ENCODE measurements around the gene GBF1.
"Not testable (repeated sequence)": the region's sequence is repeated elsewhere in the genome, so short reads cannot be mapped to it uniquely, and the experiment has no call there.

The GBF1 gene, protein sequence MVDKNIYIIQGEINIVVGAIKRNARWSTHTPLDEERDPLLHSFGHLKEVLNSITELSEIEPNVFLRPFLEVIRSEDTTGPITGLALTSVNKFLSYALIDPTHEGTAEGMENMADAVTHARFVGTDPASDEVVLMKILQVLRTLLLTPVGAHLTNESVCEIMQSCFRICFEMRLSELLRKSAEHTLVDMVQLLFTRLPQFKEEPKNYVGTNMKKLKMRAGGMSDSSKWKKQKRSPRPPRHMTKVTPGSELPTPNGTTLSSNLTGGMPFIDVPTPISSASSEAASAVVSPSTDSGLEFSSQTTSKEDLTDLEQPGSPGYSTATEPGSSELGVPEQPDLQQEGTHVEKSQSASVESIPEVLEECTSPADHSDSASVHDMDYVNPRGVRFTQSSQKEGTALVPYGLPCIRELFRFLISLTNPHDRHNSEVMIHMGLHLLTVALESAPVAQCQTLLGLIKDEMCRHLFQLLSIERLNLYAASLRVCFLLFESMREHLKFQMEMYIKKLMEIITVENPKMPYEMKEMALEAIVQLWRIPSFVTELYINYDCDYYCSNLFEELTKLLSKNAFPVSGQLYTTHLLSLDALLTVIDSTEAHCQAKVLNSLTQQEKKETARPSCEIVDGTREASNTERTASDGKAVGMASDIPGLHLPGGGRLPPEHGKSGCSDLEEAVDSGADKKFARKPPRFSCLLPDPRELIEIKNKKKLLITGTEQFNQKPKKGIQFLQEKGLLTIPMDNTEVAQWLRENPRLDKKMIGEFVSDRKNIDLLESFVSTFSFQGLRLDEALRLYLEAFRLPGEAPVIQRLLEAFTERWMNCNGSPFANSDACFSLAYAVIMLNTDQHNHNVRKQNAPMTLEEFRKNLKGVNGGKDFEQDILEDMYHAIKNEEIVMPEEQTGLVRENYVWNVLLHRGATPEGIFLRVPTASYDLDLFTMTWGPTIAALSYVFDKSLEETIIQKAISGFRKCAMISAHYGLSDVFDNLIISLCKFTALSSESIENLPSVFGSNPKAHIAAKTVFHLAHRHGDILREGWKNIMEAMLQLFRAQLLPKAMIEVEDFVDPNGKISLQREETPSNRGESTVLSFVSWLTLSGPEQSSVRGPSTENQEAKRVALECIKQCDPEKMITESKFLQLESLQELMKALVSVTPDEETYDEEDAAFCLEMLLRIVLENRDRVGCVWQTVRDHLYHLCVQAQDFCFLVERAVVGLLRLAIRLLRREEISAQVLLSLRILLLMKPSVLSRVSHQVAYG (N-terminal part only)

DNA sequence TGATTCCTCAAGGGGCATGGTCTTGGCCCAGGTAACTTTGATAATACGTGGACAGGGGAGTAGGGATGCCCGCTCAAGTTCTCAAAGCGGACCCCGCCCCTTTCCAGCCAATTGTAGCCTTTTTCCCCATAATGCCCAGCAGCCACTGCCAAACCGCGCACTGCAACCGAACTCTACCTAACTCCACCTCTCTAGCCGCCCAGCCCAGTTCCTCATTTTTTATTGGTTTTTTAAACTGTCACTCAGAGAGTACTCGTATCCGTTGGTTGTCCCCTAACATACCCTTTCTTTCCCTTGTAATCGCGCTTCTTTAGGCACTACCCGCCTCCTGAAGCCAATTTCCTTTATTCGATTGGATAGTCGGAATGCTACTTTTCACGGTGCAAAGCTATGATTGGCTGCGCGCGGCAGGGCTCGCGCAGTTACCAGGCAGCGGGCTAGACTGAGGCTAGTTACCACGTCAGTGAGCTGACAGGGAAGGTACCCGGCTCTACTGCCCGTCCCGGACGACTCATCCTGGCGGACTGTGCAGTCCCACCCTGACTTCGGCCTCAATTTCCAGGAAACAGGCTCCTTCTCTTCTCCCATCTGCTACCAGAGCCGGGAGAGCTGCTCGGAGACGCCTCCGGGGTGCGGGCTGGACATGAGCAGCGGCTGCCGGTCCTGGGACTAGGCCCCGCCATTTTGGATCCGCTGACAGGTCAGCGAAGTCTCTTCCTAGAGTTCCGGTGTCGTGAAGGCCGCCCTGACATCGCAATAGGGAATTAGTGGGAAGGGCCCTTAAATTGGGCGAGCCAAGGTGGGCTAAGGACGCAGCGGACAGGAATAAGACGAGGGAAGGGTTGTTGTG is at the start of gene GBF1:
Gene GBF1, plus strand, starts transcription at position 451 of the 850 bp plus-strand sequence. CDS start 13,407 bp downstream, outside the sequence.
- peak; percentile 98 for DNase-seq

DNA sequence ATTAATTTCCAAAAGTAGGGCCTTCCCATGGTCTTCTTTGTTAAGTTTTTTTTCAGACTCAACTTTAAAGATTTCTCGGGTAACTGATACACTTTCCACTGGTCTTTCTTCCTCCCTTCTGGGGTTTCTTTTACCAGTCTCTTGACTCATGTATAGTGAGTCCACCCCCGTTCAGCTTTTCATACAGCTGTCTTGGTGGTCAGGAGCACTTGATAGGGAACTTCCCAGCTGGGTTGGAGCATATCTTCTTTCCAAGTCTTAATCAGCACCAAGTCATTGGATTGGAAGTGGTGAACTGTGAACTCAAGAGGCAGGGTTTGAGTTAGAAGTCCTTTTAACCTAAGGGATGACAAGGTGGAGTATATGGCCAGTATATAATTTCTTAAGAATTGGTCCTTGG is 48.4 kb upstream of the GBF1 start:
- no peak for DNase-seq

DNA sequence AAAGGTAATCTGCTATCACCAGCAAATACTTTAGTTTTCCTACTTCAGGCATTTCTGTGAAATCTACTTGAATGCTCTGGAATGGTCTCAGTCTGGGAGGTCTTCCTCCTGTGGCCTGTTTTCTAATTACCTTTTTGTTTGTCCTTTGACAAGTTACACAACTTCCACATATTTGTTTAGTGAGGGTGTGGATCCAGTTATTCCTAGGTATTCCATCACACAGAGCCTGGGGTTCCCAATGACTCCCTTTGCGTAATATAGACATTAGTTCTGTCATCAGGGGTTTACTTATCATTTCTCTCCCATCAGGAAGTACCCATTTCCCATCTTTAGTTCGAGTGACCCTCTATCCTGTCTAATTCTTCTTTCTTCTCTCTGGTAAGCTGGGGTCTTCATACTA is 47.3 kb upstream of the GBF1 start:
- no peak for DNase-seq

DNA sequence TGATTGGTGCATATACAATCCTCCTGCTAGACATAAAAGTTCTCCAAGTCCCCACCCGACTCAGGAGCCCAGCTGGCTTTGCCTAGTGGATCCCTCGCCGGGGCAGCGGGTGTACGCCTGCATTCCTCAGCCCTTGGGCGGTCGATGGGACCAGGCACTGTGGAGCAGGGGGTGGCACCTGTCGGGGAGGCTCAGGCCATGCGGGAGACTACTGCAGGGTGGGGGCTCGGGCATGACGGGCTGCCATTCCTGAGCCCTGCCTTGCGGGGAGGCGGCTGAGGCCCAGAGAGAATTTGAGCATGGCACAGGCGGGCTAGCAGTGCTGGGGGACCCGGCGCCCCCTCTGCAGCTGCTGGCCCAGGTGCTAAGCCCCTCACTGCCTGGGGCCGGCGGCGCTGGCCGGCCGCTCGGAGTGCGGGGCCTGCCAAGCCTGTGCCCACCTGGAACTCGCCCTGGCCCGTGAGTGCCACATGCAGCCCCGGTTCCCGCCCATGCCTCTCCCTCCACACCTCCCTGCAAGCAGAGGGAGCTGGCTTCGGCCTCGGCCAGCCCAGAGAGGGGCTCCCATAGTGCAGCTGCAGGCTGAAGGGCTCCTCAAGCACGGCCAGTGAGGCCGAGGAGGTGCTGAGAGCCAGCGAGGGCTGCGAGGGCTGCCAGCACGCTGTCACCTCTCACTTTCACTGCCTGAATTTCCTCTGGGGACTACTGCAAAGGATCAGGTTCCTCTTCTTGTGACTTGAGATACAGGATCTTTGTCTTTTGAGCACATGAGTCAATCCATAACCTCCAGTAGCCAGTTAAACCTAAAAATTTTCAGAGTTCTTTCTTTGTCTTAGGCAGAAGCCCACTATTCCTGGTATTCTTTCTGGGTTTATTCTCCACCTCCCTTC is 44.3 kb upstream of the GBF1 start:
- no peak for DNase-seq

DNA sequence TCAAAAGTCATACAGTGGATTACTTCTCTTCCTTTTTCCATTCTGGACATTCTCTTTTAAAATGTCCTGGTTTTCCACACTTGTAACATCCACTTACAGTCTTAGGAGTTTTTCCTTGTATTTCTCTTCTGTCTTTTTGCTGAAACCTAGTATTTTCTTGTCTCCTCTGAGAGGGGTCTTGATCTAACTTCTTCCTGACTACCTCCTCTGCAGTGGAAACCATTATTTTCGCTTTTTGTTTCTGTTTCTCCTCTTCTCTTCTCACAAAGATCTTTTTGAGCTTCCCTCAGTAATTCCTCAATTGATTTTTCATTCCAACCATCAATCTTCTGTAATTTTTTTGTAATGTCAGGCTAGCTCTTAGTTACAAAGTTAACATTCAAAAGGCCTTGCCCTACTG is 42.9 kb upstream of the GBF1 start:
- no peak for DNase-seq

DNA sequence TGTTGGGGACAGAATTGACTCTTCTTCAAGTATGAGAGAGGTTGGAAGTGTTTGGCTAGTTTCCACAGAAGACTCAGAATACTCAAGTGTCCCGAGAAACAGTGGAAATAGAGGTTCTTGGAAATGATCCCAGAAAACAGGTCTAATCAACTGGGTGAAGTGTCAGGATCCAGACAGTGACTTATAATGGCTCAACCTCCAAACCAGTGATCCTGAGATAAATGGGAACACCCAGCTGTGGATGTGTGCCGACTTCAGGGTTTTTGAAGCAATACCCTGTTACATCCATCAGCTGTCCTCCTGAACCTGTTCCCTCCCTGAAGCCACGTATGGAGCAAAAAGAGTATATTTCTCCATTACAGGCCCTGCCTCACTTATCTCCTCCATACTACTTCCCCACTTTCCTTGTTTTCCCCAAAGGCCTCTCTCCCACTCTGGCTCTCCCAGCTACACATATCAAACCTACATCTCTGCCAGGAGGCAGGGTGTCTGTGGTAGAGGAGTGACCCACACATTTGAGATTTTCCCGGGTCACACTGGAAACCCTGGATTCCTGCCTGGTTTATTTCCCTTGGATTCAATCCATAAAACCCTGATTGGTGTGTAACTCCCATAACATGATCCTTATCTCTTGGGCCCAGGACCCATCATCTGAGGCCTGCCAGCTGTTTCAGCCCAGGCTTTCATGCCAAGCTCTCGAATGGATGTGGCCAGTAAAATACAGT is 36.9 kb upstream of the GBF1 start:
- DNase-seq: no peak

DNA sequence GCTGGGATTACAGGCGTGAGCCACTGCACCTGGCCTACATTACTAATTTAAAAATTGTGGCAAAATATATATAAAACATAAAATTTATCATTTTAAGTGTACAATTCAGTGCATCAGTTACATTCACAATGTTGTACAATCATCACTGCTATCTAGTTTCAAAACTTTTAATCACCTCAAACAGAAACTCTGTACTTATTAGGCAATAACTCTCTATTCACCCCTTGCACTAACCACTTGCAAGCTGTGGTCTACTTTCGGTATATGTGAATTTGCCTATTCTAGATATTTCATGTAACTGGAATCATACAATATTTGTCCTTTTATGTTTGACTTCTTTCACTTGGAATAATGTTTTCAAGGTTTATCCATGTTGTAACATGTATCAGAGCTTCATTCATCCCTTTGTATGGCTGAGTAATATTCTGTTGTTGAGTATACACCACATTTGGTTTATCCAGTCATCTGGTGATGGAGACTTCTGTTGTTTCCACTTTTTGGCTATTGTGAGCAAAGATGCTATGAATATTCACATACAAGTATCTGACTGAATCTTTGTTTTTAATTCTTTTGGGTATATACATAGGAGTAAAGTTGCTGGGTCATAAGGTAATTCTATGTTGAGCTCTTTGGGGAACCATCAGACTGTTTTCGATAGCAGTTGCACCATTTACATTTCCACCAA is 33.6 kb upstream of the GBF1 start:
- DNase-seq: no peak

DNA sequence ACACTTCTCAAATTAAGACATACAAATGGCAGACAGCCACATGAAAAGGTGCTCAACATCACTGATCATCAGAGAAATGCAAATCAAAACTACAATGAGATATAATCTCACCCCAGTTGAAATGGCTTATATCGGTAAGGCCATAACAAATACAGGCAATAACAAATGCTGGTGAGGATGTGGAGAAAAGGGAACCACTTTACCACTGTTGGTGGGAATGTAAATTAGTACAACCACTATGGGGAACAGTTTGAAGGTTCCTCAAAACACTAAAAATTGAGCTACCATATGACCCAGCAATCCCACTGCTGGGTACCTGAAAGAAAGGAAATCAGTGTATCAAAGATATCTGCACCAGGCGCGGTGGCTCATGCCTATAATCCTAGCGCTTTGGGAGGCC is 31.7 kb upstream of the GBF1 start:
- DNase-seq: not testable (repeated sequence)

DNA sequence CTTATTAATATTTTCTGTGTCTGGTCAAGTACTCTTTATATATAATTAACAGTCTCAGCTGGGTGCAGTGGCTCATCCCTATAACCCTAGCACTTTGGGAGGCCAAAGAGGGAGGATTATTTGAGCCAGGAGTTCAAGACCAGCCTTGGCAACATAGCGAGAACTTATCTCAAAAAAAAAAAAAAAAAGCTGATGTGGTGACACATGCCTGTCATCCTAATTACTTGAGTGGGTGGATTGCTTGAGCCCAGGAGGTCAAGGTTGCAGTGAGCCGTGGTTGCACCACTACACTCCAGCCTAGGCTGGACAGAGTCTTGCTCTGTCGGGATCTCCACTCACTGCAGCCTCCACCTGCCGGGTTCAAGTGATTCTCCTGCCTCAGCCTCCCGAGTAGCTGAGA is 26.0 kb upstream of the GBF1 start:
- no peak for DNase-seq

DNA sequence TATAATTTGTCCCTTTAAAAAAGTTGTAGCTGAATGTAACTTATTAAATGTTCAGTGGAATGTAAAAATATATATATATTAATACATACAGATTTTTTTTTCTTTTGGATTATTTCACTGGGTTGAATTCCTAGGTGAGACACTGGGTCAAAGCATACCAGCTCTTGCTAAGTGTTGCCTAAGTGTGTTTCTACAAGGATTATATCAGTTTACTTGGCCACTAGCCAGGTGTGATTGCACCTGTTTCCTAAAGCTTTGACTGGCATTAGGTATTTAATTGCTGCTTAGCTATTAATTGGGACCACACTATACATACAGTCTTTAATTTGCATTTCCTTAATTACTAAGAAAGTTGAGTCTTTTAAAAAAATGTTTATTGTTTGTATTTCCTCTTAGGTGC is 24.7 kb upstream of the GBF1 start:
- no peak for DNase-seq

DNA sequence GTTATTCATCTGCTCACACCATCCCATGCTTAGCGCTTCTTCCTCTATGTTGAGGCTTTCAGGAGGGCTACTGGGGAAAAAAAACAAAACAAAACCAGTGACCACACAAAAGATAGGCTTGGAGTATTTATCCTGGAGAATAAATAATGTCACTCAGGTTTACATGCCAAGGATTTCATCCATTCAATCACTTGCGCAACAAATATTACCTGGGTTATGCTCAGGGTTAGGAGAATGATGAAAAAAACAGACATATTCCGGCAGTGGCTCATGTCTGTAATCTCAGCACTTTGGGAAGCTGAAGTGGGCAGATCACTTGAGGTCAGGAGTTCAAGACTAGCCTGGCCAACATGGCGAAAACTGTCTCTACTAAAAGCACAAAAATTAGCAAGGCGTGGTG is 22.5 kb upstream of the GBF1 start:
- DNase-seq: no peak

DNA sequence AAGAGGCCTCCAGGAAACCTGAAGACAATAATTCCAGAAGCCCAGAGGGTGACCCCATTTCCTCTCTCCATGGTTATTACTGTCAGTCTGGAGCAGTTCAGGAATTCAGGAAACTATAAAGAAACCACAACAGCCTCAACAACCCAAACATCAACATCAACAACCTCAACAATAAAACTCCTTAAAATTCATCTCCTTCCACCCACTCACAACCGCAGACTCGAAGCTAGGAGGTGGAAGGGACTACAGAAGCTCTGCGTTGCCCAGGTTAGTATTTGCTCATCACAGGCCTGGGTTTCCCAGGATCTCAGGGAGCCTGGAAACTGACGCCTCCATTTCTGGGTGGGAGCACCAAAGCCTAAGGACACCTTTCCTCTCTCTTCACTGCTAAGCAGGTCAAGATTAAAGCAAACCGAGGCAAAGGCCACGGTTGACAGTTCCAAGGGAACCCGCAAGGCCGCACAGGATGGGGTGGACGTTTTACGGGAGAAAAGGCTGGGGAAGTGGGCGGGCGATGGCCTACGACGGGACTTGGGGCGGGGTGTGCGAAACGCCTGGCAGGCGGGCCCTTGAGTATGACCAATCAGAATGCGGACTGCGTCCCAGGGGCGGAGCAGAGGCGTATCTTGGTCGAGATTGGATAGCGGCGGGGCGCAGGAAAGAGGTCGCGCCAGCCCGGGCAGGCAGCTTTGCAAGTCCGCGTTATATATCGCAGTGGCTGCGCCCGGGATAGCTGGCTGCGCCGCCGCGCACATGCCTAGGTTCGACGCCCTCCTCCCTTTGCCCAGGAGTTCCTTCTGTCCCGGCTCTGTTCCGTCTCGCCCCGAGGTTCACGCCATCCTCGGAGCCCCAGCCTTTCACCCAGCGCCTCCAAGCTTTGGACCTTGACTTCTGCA is 19.4 kb upstream of the GBF1 start, which contains the start of gene ELOVL3:
Gene ELOVL3, plus strand, starts transcription at position 654 of the 896 bp plus-strand sequence. CDS start 250 bp downstream, outside the sequence.
- peak; percentile 19 for DNase-seq

DNA sequence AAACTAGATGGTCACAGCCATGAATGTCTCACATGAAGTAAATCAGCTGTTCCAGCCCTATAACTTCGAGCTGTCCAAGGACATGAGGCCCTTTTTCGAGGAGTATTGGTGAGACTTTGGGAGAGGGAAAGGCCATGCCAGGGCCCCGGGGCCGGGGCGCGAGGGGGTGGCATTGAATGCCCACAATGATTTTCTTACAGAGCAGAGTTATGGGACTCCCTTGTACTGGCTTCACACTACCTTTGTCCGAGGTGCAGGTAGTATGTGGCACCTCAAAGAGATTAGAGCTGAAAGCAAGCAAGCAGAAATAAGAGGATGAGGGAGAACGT is 18.8 kb upstream of the GBF1 start:
- no peak for DNase-seq

DNA sequence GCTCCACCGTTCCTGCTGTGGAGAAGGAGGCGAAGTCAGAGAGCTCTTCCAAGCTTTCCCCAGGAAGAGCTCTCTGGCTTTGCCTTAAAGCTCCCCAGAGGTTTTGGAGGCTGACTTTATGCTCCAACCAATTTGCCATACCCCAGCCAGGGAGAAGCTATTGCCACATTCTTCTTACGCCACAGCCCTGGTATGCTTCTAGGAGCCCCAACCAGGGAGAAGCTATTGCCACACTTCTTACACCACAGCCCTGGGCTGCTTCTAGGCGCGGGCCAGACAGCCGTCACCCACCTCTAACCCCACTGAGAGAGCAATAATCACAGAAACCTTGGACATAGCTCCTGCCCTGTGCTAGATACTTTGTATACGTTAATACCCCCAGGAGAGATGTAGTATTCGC is 18.3 kb upstream of the GBF1 start:
- DNase-seq: no peak

DNA sequence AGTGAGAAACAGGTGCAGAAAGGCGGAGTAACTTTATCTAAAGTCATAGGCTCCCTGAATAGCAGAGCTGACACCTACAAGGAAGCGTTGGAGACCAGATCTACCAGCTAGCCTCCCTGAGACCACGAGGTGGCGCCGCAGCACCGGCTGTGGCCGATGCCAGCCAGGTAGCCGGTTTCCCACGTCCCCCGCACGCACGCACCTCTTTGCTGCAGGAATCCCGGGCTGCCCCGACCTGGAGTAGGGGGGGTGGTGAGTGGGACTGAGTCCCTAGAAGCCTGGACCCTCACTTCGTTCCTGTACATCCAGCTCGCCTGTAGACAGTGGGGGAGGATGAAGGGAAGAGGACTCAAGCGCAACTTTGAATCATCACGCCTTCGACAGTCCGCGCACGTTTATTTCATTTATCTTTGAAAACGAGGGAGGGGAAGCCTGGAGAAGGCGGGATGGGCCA is 15.5 kb upstream of the GBF1 start:
- no peak for DNase-seq

DNA sequence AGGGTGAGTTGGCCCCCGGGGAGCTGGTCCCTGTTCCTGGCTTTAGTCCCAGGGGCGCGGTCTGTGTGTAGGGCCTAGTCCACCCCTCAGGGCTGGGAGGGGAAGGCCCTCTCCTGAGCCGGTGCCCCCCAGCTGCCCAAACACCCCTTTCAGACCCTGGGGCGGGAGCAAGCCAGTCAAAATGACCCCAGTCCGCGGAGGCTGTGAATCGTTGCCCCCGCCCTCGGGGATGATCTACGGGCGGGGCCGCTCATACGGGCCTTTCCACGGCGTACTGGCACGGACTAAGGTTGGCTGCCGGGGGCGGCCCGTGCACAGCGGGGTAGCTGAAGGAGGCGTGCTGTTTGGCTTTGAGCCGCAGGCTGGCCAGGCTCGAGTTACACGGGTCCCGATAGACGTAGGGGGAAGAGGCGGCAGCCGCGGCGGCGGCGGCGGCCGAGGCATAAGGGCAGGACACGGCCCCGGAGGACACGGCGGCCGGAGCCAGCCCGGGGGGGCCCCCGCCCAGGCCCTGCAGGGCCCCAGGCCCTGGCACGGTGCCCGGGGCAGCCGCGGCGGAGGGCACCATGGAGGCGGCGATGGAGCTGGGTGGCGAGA is 15.0 kb upstream of the GBF1 start:
- no peak for DNase-seq

DNA sequence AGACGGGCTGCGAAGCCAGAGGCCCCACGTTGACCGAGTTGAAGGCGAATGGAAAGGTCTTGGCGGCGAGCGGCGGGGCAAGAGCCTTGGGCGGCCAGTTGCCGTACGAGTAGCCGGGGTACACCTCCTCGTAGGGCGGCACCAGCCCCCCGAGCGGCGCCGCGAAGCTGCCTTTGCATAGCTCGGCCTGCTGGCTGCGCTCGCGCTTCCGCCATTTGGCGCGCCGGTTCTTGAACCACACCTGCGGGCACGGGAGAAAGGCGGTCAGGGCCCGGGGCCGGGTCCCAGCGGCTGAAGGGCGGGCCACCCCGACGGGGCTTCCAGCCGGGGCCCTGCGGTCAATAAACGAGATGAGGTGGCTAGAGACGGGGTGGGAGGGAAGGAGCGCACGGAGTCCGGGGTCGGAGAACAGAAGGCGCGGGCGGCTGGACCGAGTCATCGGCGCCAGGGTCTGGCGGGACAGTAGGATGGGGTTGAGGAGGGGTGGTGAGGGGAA is 14.4 kb upstream of the GBF1 start:
- DNase-seq: no peak
